ENCODE measurements around the gene CHD6.

The CHD6 gene

GRCh38 chr20:41619360-41620100 lies 1.4 kb upstream of the CHD6 start:
- FAIRE-seq: no peak

GRCh38 chr20:41618807-41619311 lies 682 bp upstream of the CHD6 start:
- FAIRE-seq: no peak

DNA sequence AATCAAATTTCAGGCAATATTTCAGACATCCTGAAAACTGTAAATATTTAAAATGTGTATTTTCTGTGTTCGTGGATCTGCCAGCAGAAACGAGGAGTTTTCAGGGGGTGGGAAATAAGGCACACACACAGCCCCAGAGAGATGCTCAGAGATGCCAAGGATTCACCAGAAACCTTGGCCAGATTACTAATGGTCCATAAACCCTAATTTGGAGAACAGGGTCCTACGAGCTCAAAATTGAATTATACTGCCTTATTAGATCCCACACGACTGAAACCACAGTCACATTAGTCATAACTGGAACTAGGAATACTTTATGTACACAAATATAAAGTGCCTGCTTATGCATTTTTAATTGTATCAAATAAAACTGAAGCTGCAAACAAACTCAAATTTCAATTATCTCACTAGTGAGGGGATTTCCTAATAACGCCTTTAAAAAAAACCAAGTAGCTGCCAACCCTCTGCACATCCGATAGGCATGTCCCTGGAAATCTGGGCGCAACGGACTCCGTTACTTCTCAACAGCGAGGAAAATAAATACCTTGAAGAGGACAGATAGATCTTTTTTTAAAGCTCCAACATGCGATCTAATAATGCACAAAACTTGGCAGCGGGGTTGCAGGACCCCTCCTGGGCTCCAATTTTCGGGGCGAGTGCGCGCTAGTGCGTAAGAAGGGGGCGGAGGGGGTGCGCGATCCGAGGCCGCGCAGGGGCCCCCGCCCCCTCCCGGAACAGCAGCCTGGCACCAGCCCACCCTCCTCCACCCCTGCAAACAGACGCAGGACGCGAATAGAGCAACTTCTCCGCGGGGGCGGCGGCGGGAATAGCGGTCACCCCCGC lies 897 bp downstream of the CHD6 start:
- no peak for FAIRE-seq

DNA sequence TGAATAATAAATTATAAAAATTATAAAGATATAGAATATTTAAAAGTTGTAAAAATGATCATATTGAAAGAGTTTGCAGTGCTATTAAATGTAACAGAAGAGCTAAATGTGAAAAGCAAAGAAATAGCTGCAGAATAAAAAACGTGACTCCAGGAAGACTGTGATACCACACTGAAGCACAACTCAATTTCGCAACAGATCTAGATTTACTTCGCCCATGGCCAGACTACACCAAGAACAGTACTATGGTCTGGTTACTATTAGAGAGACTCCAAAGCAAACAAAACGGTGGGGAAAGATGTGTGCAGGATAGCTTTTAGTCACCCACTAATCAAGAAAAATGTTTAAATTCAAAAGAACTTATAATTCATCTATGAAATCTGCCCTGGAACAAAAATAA lies 1.9 kb downstream of the CHD6 start:
- FAIRE-seq: no peak

GRCh38 chr20:41615676-41616075 lies 2.5 kb downstream of the CHD6 start:
- FAIRE-seq: no peak

- FAIRE-seq: no peak
Measured at GRCh38 chr20:41615110-41615509, 3.1 kb downstream of the CHD6 start.

DNA sequence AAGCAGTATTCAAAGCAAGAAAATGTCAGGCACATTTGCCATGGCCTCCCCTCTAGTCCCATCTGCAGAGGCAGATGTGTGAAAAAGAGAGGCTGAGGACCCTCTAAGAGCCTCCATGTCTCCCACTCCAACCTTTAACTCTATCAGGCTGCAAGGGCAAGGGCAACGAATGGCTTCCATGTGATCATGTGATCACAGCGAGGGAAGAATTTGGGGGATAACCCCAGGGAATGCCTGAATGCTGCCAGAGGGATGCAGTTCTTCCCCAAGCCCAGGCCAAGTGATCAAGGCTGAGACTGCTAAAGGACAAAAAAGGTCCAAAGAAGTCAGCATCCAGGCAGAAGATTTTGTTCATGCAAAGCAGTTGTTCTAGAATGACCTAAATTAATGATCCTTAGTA lies 4.9 kb downstream of the CHD6 start:
- no peak for FAIRE-seq

DNA sequence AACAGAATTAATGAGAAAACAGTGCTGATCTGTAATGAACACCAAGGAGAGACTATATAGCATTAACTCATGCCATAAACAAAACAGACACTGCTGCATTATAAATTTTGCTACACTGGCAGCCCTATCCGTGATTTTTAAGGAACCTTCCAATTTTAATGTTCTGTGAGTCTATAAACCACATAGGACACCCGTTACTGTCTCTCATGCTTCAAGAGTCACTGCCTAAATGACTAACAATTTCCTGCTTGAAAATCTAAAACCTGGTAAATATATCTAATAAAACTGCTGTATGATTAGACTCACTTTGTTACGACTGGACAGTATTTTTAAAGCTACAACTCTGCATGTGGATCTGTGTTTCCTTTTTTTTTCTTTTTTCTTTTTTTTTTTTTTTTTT lies 8.7 kb downstream of the CHD6 start:
- FAIRE-seq: no peak

DNA sequence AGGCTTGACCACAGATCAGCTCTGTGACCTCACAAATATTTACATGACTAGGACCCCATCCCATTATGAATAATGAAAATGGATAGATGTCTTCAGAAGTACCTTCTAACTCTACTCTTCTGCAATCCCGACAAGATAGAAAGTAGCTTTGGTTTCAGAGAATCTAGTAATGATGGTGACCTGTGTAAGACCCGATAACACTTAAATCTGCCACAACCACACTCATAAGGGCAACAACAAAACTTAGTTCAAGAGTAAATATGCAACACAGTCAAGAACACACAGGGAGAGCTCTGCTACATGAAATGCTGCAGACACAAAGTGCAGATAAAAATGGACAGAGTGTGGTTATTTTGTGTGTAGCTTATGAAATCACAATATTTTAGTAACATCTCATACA lies 9.6 kb downstream of the CHD6 start:
- no peak for FAIRE-seq

DNA sequence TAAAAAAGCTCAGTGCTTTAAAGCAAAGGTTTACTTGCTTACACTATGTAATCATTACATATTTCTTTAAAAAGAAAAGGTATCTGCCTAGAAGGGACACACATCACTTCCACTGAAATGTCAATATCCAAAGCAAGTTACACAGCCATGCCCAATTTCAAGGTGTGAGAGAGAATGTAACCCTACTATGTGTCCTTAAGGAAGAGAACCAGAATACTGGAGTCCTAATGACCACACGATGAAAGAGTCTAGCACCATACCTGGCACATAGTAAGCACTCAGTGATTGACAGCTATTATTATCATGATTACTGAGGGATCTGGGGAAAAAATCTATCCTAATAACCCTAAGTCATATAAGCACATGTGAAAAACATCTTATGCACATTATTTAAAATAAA lies 10.4 kb downstream of the CHD6 start:
- FAIRE-seq: no peak

GRCh38 chr20:41604002-41604401 lies 14.2 kb downstream of the CHD6 start:
- FAIRE-seq: no peak

DNA sequence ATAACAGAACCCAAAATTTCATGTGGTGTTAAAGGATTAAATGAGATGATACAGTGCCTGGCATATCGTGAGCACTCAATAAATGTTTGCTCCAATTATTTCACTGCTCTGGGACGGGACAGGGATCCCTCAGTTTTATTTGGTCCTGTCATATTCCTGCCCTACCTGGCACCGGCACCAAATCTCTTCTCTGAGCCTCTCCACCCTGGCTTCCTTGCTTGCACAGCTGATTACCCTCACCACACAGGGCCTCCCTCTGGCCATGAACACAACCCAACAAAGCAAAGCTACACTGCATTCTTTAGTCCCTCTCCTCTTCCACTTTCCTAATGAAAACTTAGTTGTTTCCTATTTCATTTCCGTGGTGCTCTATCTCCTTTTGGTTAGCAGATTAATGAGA lies 16.4 kb downstream of the CHD6 start:
- FAIRE-seq: no peak

DNA sequence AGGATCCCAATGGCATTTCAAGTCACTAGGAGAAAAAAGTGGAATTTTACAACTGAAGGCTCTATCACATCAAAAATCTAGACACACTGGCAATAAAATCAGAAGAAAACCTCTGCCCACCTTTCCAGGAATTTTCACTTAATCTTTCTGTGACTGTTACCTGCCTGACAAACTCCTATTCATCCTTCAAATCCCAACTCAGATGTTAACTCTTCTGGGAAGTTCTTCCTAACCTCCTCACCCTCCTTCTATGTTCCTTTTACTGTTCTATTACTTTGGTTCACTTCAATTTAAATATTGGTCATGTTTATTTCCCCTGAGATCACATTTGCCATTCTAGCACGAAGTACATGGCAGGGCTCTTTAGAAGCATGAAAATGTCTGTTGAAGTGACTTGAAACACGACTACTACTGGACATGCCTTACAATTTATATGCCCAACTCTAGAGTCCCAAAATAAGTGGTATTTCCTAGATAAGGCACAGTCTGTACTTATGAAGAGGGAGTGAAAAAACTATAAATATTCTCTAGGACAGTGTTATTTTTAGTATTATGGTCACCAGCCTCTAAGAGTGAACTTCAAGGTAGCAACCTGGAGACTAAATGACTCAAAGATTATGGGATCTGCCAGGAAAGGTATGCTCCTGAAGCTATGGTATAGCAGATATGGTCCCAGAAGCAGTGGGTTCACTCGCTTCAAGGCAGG lies 17.1 kb downstream of the CHD6 start:
- FAIRE-seq: no peak

DNA sequence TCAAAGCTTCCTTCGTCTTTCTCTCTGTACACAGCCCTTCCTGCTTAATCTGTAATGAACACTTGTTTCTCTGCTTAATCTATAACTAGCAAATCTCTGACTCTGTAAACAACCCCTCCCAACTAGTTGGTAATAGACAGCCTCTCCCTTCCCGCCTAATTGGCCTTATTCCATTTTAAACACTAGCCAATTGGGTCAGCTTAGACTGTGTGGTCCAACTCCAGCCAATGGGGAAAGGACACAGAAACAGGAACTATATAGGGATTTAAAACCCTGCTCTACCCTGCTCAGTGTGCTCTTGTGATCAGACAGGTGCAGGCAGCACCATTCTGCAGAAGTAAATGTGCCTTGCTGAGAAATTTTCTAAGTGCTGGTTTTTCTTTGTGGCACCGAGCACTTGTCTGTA lies 18.5 kb downstream of the CHD6 start:
- FAIRE-seq: no peak

GRCh38 chr20:41598719-41599118 lies 19.5 kb downstream of the CHD6 start:
- no peak for FAIRE-seq

DNA sequence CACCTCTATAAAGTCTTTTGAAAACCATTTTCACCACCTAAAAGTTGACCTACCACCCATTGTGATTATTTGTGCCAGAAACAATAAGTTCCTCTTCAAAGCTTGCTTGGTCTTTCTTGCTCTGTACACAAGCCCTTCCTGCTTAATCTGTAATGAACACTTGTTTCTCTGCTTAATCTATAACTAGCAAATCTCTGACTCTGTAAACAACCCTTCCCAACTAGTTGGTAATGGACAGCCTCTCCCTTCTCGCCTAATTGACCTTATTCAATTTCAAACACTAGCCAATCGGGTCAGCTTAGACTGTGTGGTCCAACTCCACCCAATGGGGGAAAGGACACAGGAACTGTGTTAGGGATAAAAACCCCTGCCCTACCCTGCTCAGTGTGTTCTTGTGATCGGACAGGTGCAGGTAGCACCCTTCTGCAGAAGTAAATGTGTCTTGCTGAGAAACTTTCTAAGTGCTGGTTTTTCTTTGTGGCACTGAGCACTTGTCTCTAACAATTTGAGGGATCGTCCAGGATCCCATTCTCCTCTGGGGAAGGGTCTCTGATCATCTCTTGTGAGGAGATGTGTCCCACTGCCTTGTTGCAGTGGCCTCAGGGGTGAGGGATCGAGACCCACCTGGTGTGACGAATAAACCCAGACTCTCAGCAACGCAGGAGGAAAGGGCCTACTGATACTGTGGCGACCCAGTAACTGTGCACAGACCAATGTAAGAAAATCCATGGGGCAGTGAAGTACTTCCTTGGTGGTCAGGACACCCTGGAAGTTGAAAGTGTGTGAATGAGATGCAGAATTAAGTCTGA lies 23.5 kb downstream of the CHD6 start:
- FAIRE-seq: no peak

DNA sequence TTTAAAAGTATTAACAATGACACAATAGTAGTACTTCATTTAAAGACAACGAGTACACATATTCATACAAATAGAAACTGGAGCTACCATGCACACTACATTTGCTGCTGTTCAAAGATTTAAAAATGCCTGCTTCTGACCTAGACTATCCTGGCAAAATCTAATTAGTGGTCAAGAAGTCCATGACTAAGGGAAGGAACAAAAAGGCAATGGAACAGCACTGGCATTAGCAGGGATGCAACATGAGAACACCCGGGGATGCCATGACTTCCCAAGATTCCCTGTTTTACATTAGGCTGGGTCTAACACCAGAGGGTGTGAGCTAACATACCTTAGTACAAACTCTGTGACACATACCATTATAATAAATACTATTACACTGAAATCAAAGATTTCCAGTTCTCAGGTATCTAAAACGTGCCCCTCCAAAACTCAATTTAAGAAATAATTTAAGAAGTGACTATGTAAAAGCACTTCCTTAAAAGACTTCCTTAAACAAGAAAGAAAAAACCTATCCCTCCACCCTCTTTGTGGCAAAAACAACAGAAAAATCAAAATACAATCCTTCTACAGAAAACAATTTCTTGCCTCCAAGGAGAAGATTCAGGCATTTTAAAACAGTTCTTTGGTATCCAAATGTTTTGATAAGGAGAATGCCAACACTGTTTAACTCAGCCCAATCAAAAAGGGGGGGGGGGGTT lies 25.5 kb downstream of the CHD6 start:
- FAIRE-seq: no peak

DNA sequence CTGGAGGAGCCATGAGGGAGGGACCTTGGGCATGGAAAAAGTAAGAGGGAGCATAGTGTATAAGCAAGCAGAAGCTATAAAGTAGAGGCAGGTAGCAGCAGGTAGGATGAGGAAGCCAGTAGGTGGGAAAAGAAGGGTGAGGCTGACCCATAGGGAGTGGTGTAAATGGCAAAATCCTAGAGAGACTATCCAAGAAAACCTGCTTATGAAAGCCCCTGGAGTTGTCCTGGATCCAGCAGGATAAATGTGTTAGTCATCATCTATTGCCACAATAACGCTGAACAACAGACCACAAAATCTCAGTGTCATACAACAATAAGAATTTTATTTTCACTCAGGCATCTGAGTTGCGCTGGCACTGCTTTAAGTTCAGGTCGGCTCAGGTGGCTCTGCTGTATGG lies 30.2 kb downstream of the CHD6 start:
- no peak for FAIRE-seq

- no peak for FAIRE-seq
Measured at GRCh38 chr20:41587523-41587922, 30.7 kb downstream of the CHD6 start.

DNA sequence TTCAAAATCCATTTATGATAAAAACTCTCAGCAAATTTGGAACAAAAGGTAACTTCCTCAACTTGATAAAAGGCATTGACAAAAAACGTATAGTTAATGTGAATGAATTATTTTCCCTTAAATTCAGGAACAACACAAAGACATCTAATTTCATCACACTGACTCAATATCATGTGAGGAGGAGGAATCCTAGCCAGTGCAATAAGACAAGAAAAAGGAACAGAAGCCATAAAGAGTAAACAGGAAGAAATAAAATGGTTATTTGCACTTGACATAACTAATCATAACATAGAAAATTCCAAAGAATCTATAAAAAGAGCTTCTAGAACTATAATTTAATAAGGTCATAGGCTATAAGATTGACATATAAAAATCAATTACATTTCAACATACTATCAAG lies 31.4 kb downstream of the CHD6 start:
- FAIRE-seq: no peak

DNA sequence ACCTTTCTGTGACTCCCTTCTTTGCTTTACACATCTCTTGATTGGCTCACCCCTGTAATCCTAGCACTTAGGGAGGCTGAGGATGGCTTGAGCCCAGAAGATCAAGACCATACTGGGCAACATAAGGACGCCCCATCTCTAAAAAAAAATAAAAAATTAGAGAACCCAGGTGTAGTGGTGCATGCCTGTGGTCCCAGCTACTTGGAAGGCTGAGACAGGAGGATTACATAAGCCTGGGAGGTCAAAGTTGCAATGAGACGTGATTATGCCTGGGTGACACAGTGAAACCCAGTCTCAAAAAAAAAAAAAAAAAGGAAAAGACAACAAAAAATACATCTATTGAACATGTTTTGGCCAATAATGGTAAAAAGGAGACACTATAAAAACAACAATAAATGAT lies 37.8 kb downstream of the CHD6 start:
- no peak for FAIRE-seq
